DMS79 (cell line): ENCODE measurements around the gene MPO.

ENCODE experiments used
- DNase-seq: peaks from one replicate; lab custom pipeline; 2025; lab: John Stamatoyannopoulos, UW

MPO gene

DNA sequence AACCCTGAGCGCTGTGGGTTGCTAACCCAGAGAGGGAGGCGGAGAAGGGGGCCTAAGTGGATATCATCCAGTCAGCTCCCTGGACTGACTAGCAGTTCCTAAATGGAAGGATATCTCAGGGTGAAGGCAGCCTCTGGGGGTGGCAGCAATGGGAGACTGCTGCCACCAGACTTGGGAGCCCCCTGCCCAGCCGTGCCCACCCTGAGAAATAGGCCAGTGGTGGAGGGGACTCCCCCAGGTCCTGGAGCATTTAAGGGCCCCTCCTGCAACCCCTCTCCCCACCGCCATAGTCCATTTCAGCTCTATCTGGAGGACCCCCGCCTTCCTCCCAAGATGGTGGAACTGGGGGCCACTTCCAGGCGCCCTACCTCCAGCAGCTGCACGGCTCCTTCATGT, 39.4 kb upstream of the MPO start:
- DNase-seq, result no peak

DNA sequence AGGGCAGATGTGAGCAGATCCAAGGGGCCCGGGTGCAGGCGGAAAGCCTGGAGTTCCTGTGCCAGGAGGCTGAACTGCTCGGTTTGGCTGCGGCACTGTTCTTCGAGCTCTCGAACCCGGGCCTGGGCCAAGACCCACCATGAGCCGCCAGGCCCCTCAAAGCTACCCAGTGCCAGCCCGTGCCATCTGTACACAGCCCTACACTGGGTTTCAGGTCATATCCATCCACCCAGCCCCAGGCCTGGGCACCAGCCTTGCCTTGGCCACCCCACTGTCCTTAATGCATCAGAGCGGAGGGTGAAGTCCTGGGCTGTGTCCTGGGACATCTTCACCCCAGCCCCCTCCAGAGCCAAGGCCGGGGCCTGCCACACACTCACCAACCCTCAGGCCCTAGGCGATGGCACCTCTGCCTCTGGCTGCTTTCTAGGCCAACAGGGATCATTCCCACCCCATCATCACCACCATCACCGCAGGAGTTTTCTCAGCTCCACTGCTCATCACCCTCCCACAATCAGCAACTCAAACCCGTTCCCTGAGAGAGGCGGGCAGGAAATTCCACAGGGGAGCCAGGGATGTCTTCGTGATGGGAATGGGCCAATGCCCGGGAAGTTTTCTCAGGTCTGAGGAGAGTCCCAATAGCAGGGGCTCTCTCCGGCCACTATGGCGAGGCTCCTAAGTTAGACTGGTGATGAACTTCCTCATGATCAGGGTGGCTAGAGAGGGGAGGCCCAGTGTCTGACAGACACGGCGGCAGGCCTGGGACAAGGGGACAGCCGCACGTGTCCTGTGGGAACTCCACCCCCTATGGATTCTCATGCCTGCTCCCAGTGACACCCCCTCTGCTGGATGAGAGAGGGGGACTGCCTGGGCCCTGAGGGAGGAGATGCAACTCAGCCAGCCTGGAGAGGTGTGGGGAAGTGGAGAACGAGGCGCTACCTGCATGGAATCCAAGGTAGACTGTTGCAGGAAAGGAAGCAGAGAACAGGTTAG, 38.7 kb upstream of the MPO start:
- DNase-seq, result no peak

DNA sequence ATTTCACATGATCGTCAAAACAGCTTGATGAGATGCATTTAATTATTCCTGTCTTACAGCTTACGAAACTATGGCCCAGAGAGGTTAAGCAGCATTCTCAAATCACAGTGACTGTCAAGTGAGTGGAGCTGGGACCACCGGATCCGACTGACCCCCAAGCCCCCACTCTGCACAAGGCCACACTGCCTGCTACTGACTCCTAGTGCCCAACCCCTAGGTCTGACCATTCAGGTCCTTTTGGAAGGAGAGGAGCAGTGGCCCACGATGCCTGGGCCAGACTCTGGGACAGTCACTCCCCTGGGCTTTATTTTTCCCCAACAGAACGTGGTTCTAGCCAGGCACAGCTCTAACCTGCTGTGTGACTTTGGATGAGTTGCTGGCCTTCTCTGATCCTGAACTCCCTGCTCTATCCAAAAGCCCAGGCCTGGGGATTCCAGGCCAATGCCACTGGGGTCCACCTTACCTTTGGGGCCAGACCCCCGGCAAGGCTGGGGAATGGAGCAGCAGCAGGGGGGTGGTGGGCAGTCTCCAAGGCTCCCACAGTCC, 38.0 kb upstream of the MPO start:
- no peak for DNase-seq

DNA sequence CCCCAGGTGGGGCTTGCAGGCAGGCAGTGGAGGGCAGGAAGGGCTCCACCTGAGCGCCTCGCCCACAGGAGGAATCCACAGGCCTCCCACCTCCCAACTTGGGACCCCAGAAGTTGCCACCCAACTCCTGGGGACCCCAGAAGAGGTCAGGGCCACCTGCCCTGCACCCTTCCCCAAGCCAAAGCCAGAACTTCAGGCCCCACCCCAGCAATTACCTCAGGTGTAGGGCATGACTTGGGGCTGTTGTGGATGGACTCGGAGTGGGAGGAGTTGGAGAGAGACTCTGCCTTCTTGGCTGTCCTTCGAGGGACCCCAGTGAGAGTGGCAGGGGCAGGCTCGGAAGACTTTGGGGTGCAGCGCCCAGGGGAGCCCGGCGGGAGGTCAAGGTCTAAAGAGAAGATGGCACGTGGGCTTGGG, 37.3 kb upstream of the MPO start:
- DNase-seq, result no peak

GRCh38 chr17:58317421-58318064, 36.8 kb upstream of the MPO start:
- DNase-seq, result no peak

- DNase-seq, result no peak
Observed at GRCh38 chr17:58316260-58316960, 35.7 kb upstream of the MPO start.

- DNase-seq, result no peak
Observed at GRCh38 chr17:58315750-58316149, 35.0 kb upstream of the MPO start.

DNA sequence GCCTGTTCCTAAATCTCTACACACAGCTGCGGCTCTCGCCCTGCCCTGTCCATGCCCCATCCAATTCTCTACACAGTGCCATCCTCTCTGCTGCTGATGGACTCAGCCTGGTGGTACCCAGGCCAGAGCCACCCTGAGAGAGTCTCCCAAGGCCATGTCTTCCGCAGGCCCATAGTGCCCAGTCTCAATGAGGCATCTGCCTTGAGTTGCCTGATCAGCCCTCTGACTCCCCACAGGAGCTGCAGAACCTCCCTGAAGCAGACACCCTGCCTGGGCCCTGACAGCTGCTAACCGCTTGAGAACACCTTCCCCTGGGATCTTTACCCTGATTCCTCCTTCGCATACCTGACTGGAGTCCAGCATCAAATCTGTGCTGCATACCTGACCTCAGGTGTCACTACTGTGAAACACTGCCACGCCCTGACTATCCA, 34.6 kb upstream of the MPO start:
- DNase-seq, result no peak

DNA sequence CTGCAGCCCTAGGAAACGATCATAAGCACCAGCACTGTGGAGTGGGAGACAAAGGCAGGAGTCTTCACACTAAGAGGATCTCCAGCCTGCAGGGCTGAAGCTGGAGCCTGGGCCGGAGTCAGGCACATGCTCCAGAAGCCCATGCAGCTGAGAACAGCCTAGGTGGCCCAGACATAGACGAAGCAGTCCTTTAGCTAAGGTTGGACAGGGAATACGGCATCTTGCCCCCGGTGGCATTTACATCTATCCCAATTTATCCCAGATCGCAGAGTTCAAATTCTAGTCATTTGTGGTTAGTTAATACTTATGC, 33.9 kb upstream of the MPO start:
- no peak for DNase-seq

DNA sequence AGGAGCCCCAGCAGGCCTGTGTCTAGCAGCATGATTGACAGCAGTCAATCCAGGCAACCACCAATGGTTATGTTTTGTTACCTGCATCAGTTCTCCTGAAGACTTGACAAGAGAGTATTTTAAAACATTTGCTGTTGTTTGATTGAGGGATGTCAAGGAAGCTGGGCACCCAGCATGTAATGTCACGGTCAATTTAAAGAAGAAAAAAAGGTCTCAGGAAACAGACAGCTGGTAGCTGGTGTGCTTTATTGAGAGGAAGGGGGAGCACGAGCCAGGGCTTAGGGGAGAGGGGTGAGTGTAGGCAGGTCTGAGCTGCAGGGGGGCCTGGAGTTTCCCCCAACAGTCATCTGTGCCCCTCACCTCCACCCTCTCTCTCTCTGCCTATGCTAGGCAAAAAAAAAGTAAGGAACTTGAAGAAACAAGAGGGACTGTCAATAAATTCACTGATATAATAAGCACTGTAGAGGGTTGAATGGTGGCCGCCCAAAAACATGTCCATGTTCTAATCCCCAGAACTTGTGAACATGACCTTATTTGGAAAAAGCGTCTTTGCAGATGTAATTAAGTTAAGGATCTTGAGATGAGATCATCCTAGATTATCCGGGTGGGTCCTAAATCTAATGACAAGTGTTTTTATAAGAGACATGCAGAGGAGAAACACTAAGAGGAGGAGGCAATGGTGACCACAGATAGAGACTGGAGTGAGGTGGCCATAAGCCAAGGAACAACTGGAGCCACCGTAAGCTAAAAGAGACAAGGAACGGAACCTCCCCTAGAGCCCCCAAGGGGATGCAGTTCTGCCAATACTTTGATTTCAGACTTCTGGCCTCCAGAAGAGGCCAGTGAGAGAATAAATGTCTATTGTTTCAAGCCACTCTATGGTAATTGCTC, 33.3 kb upstream of the MPO start:
- DNase-seq, result no peak

GRCh38 chr17:58312829-58313228, 32.1 kb upstream of the MPO start:
- DNase-seq, result no peak

GRCh38 chr17:58312021-58312630, 31.4 kb upstream of the MPO start:
- DNase-seq, result no peak

- no peak for DNase-seq
Observed at GRCh38 chr17:58311429-58311894, 30.7 kb upstream of the MPO start.

DNA sequence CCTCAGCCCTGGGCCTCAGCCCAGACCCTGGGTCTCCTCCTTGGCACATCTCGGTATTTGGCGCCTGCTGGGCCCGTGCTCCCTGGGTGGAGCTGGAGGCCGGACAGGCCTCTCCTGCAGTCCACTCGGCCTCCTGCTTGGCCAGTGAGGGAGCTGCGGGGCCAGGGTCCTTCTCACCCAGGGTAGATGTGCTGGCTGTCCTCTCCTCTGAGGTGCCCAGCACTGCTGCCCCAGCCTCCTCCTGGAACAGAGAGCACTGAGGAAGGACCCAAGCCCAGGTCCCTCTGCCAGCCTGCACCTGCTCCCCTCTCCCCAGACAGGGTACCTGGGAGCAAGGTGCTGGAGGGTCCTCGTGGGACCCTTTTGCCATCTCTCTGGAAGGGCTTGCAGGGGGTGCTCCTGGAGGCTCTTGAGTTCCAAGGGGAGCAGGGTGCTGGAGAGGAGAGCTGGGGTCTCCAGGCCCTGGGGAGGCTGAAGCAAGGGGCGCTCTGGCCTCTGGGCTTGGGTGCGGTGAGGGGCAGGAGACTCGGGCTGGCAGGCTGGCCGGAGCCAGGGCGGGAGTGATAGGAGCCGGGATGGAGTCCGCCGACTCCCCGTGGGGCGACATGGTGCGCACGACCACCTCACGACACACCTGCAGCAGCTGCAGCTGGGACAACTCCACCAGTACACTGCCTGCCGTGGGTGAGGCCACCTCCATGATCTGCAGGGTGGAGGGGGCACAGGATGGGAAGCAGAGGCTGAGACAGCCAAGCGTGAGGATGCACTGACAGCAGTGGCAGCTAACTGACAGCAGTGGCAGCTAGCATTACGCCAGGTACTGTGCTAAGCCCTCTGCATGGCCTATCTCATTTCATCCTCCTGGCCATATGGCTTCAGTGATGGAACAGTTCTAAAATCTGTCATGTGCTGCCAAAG, 30.0 kb upstream of the MPO start:
- DNase-seq, result no peak

DNA sequence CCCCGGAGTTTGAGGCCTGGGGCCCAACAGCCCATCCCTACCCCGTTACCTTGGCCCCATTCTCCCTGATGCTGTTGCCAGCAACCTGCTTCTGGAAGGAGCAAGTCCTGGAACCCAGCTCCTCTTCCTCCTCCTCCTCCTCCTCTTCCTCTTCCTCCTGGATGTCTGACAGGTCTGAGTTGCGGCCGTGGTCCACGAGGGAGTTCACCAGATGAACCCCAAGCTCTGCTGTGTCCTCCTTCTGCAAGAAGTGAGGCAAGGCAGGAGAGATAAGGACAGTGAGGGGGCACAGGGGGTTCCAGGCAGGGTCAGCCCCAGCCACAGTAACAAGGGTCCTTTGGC, 29.2 kb upstream of the MPO start:
- no peak for DNase-seq

GRCh38 chr17:58308985-58309917, 28.5 kb upstream of the MPO start:
- no peak for DNase-seq

- no peak for DNase-seq
Observed at GRCh38 chr17:58308173-58308984, 27.6 kb upstream of the MPO start.
